NCI-H1930 (cell line): ENCODE results near the gene ABCB9.

ENCODE experiments used
- DNase-seq, 2 experiments: peaks; one replicate each; lab custom pipeline; 2025; lab: John Stamatoyannopoulos, UW

ABCB9 gene

GRCh38 chr12:122981587-122982476 is 15.6 kb upstream of the ABCB9 start:
- DNase-seq: no peak

- peak in 1 of 2 experiments; percentile 22 for DNase-seq
These were observed 14.8 kb upstream of the ABCB9 start for GRCh38 chr12:122981036-122981471.

DNA sequence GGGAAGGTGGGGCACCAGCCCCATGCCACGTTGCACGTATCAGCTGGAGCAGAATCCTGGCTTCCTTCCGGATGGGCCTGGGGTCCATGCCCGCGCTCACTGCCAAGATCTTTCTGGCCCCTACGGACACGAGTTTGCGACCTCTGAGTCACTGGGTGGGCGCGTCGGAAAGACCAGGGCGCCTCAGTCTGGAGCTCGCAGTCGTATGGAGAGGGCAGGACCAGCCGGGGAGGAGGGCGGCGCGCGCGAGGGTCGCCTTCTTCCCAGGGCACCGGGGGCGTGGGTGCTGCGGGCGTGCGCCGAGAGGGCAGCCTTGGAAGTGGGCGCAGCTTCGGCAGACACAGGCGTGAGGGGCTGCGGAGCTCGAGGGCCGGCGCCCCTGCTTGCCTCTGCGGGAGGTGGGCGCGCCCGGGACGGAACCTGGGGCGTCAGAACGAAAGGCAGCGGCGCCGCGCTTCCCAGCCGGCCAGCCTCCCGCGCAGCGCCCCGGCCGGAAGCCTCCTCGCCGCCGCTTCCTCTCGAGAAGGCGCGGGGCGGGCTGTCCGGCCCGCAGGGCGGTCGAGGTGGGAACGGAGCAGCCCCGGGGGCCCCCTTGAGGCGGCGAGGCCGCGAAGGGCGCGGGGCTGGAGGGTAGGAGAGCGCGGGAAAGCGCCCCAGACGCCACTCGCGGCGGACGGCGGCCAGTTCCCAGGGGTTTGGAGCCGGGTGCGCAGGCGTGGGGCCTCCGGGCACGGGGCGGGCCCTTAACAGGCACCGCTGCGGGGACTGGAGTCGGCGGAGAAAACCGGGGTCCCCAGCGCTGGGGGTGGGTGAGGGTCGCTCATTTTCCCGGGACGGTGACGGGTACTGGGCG is 14.1 kb upstream of the ABCB9 start, which contains the start of gene ARL6IP4:
ARL6IP4 (plus strand) TSS at position 499 of the 853 bp plus-strand sequence. CDS start 459 bp downstream, outside the sequence.
- DNase-seq: peak in 1 of 2 experiments; percentile 64

- DNase-seq: no peak
These were observed 13.6 kb upstream of the ABCB9 start for GRCh38 chr12:122979908-122980182.

- DNase-seq: no peak
These were observed 13.0 kb upstream of the ABCB9 start for GRCh38 chr12:122979001-122979907.

DNA sequence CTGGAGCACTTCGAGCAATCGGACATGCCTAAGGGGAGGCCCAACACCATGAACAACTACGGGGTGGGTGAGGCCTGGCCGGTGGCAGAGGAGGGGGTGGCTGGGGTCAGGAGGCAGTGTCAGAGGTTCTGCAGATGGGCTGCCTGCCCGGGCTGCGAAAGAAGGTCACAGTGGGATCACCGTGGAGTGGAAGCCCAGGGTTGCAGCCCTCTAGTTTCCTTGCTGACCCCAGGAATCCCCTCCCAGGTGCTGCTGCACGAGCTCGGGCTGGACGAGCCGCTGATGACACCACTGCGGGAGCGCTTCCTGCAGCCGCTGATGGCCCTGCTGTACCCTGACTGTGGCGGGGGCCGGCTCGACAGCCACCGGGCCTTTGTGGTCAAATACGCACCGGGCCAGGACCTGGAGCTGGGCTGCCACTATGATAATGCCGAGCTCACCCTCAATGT is 12.3 kb upstream of the ABCB9 start:
- DNase-seq: no peak

GRCh38 chr12:122977655-122978392 is 11.6 kb upstream of the ABCB9 start:
- no peak for DNase-seq

GRCh38 chr12:122977153-122977552 is 10.9 kb upstream of the ABCB9 start:
- DNase-seq: no peak

GRCh38 chr12:122976648-122976975 is 10.3 kb upstream of the ABCB9 start:
- DNase-seq: no peak

DNA sequence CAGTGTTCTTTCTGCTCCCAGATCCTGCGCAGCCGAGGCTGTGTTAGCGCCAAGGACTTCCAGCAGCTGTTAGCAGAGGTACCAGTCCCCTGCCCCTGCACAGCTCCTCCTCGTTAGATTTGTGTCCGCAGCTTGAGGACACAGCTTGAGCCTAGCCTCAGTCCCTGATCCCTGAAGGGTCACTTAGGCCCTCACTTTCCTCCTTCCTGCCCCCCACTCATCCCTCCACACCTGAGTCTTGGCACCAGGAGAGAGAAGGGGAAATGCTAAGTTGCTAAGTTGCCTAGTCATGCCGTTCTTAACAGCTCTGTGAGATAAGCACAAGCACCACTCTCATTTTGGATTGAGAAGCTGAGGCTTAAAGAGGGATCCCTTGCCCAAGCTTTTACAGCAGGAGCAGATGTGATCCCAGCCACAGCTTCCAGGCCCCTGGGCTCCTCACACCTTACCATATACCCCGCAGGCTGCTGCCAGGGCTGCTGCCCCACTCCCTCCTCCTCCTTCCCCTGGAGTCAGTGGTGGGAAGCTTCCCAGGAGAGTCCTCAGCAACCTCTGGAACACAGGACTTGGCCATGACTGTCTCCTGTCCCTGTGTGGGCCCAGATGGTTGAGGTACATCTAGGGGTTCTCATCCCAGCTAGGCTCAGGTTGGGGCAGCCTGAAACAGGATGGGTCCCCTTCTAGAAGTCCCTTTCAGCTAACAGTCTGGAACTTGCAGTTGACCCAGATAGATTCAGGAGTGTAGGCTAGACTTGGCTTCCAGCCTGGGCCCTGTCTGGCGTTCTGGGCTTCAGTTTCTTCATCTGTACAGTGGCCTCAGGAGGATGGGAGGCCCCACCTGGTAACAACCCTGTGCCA is 9.8 kb upstream of the ABCB9 start:
- DNase-seq: no peak

DNA sequence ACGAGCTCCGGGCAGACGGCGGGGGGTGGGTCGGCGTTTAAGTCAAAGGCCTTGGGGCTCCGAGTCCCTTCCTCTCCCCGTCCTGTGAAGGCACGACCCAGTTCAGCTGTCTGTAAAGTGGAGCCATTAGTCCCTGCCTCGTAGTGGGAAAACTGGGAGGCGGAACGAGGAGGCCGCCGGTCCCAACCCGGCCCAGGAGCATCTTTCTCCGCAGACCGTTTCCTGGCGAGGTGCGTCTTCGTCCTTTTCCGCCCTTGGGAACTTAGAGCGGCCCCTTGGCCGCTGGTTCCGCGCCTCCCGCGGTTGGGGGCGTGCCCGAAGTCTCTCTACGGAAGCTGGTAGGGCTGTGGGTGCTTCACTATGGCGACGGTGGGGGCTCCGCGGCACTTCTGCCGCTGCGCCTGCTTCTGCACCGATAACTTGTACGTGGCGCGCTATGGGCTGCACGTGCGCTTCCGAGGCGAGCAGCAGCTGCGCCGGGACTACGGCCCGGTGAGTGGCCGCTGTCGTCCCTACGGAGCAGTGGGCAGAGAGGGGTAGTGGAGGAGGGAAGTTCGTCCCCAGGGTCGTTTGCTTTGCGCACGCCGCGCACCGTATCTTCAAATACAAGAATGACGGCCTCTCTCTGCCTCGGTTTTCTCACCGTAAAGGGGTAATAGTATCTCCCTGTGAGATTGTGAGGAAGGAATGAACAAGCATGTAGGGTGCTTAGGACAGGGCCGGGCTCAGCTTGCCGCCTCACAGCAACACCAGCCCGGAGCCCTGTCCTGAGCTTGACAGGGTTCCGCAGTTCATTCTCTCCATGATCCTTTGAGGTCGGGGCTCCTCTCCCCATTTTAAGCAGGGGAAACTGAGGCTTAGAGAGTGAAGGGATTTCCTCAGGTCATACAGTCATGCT is 8.9 kb upstream of the ABCB9 start, which contains the start of gene OGFOD2:
OGFOD2 (plus strand) TSS at position 353 of the 898 bp plus-strand sequence; CDS start at position 361, 8 bp downstream.
- peak; percentile 84 to 94 for DNase-seq

DNA sequence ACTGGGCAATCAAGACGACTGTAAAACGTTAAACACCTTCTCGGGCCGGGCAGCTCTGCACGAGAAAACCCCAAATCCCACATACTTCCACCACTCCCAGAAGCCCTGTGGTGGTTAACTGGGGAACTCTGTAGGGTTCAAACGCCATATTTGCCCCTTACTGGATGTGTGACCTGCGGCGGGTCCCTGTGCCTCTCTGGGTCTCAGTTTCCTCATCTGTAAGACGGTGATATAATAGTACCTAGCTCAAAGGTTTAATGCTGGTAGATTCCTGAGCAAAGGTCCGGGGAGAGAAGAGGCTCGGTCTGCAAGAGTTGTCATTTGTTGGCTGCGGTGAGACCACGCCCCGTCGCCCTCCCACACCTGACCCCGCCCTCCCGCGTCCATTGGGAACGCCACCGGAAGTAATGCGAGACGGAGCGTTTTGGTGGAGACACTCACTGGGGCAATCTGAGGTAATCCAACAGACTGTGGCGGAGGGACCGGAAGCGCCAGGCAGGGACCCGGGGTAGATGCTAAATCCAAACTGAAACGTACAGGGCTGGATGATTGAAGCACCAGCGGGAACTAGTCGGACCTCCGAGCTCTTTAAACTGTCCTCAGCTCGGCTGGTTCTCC is 8.1 kb upstream of the ABCB9 start:
- peak; percentile 92 to 98 for DNase-seq

DNA sequence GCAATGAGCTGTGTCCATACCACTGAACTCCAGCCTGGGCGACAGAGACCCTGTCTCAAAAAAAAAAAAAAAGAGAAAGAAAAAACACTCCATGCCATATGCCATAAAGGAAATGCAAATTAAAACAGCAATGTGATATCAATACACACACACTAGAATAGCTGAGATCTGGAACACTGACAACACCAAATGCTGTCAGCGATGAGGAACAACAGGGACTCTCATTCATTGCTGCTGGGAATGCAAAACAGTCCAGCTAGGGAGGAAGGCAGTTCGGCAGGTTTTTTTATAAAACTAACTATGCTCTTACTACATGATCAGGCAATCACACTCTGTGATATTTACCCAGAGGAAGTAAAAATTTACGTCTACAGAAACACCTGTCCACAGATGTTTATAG is 3.4 kb upstream of the ABCB9 start:
- no peak for DNase-seq

- DNase-seq: no peak
These were observed 1.8 kb upstream of the ABCB9 start for GRCh38 chr12:122968104-122968503.

GRCh38 chr12:122966743-122967550 is 684 bp upstream of the ABCB9 start:
- DNase-seq: no peak

- no peak for DNase-seq
These were observed 927 bp downstream of the ABCB9 start for GRCh38 chr12:122965321-122965751.

- DNase-seq: no peak
These were observed 1.6 kb downstream of the ABCB9 start for GRCh38 chr12:122964439-122965257.
